C4-2B (cell line): ENCODE results near the gene RASGRP1.

Source experiments
- H3K27ac ChIP-seq: fragments of 450-650 bp; 2 replicates; pipeline ENCODE4 v1.5.1; 2017
- ZFX ChIP-seq: fragments of 450-650 bp; IDR thresholded peaks from 2 replicates; pipeline ENCODE4 v1.6.1; 2017
- TF ChIP-seq, protein P1 (sequence below): fragments of 450-650 bp; conservative IDR thresholded peaks from 2 replicates; pipeline ENCODE4 v1.5.1; 2017; ENCODE audit warnings: mild to moderate bottlenecking

RASGRP1 gene

DNA sequence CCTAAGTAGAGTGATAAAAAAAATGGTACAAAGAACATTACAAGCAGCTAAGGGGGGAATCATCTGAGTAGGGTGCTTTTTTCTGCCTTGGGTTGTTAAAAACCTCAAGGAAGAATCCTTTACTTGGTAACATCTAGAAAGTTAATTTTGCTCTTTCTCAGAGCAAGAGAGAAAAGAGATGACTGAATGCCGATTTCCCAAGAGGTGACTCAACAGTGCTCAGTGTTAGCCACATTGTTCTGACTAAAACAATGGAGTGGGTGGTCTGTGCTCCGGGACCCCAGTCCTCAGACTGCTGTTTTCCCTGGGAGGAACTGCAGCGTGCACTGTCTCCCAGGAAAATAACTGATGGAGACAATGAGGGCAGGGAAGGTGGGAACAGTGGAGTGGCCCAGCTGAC is 41.1 kb upstream of the RASGRP1 start:
- TF ChIP-seq, protein P1, sequence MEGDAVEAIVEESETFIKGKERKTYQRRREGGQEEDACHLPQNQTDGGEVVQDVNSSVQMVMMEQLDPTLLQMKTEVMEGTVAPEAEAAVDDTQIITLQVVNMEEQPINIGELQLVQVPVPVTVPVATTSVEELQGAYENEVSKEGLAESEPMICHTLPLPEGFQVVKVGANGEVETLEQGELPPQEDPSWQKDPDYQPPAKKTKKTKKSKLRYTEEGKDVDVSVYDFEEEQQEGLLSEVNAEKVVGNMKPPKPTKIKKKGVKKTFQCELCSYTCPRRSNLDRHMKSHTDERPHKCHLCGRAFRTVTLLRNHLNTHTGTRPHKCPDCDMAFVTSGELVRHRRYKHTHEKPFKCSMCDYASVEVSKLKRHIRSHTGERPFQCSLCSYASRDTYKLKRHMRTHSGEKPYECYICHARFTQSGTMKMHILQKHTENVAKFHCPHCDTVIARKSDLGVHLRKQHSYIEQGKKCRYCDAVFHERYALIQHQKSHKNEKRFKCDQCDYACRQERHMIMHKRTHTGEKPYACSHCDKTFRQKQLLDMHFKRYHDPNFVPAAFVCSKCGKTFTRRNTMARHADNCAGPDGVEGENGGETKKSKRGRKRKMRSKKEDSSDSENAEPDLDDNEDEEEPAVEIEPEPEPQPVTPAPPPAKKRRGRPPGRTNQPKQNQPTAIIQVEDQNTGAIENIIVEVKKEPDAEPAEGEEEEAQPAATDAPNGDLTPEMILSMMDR: no peak
- no peak for TF ChIP-seq ZFX
- no peak overlapping the region for H3K27ac ChIP-seq

- TF ChIP-seq, protein P1: no peak
- no peak for TF ChIP-seq ZFX
- H3K27ac ChIP-seq: no peak overlapping the region
Measured at GRCh38 chr15:38603672-38604071, 39.1 kb upstream of the RASGRP1 start.

- TF ChIP-seq ZFX: no peak
- TF ChIP-seq, protein P1: no peak
- no peak overlapping the region for H3K27ac ChIP-seq
Measured at GRCh38 chr15:38602910-38603670, 38.5 kb upstream of the RASGRP1 start.

DNA sequence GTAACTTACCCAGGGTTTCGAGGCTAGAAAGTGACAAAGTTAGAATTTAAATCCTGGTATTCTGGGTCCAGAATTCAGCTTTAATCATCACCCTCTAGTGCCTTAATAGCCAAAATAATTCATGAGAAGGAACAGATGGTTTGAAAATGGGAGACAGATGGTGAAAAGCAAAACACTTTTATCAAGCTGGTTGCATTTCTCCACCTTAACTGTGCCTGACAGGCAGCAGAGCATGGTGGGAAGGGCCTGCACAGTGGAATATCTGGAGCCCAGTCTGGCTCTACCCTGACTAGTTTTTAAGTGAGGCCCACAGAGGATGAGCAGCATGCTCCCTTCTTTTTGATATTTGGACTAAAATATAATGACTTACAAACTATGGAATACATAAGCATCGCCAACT is 35.6 kb upstream of the RASGRP1 start:
- H3K27ac ChIP-seq: no peak overlapping the region
- TF ChIP-seq, protein P1: no peak
- no peak for TF ChIP-seq ZFX

- no peak overlapping the region for H3K27ac ChIP-seq
- no peak for TF ChIP-seq ZFX
- TF ChIP-seq, protein P1: no peak
Measured at GRCh38 chr15:38598749-38599148, 34.1 kb upstream of the RASGRP1 start.

DNA sequence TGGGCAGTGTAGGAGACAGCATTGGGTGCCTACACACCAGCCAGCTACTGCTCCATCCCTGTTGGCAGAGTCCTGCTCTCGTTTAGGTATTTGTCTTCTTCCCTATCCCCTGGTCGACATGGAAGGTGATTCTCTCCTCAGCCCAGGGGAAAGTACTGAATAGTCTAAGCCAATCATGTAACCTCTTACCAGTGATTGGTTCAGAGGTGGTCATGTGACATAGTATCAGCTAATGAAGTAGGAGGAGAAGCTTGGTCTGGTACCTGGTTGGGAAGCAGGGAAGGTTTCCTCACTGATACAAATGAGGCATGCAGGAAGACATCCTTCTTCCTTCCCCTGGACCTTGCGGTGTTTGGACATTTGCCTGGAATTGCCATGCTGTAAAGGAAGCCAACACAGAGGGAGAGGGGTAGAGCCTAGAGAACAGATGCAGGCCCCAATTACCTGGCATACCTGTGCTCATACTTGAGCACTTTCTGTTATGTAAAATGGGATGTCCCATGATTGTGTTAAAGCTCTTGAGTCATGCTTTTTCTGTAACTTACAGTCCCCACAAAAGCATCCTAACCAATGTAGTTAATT is 32.7 kb upstream of the RASGRP1 start:
- TF ChIP-seq, protein P1: no peak
- TF ChIP-seq ZFX: no peak
- H3K27ac ChIP-seq: no peak overlapping the region

GRCh38 chr15:38593524-38593923 is 28.9 kb upstream of the RASGRP1 start:
- TF ChIP-seq, protein P1: no peak
- TF ChIP-seq ZFX: no peak
- H3K27ac ChIP-seq: no peak overlapping the region
